MM.1S (cell line): ENCODE results near the gene CHST11.

Source experiments
- DNase-seq: peaks from one replicate; pipeline ENCODE4 v3.0.0-alpha.2; 2015
- H2AFZ ChIP-seq: fragments of 300-600 bp; sonication (generic); 2 replicates; pipeline ENCODE4 v1.6.0; 2016; ENCODE audit warnings: antibody characterized with exemption, low read length
- H3F3A ChIP-seq: fragments of 300-600 bp; sonication (generic); 2 replicates; pipeline ENCODE4 v1.6.1; 2016; ENCODE audit warnings: mild to moderate bottlenecking, antibody characterized with exemption, low read length, moderate library complexity, mixed read lengths; ENCODE audit not compliant: insufficient read depth
- H3K27ac ChIP-seq: fragments of 300-600 bp; sonication (generic); 2 replicates; pipeline ENCODE4 v1.5.1; 2016; ENCODE audit warnings: mild to moderate bottlenecking, low read length
- H3K27me3 ChIP-seq: fragments of 300-600 bp; sonication (generic); replicated peaks from 2 replicates; pipeline ENCODE4 v1.6.0; 2016; ENCODE audit warnings: low read length; ENCODE audit not compliant: insufficient read depth
- H3K36me3 ChIP-seq: fragments of 300-600 bp; sonication (generic); replicated peaks from 2 replicates; pipeline ENCODE4 v1.6.1; 2016; ENCODE audit warnings: mild to moderate bottlenecking, low read length, mixed read lengths; ENCODE audit not compliant: insufficient read depth
- H3K4me1 ChIP-seq: fragments of 300-600 bp; sonication (generic); 2 replicates; pipeline ENCODE4 v1.6.1; 2016; ENCODE audit warnings: low read length, mixed read lengths
- H3K4me2 ChIP-seq: fragments of 300-600 bp; sonication (generic); 2 replicates; pipeline ENCODE4 v1.6.0; 2016; ENCODE audit warnings: low read depth, low read length
- H3K4me3 ChIP-seq: fragments of 300-600 bp; sonication (generic); 2 replicates; pipeline ENCODE4 v1.5.1; 2016; ENCODE audit warnings: low read length, mixed read lengths
- H3K79me2 ChIP-seq: fragments of 300-600 bp; sonication (generic); 2 replicates; pipeline ENCODE4 v1.6.1; 2016; ENCODE audit warnings: mixed run types, low read length, mixed read lengths
- H3K9ac ChIP-seq: fragments of 300-600 bp; sonication (generic); 2 replicates; pipeline ENCODE4 v1.6.1; 2016; ENCODE audit warnings: low read length, mixed read lengths
- H3K9me2 ChIP-seq: fragments of 300-600 bp; sonication (generic); replicated peaks from 2 replicates; pipeline ENCODE4 v1.6.1; 2016; ENCODE audit warnings: mild to moderate bottlenecking, low read length, mixed read lengths; ENCODE audit not compliant: insufficient read depth
- H3K9me3 ChIP-seq: fragments of 300-600 bp; sonication (generic); replicated peaks from 2 replicates; pipeline ENCODE4 v1.6.1; 2016; ENCODE audit warnings: mild to moderate bottlenecking, low read length, mixed read lengths; ENCODE audit not compliant: insufficient read depth
- H4K20me1 ChIP-seq: fragments of 300-600 bp; sonication (generic); 2 replicates; pipeline ENCODE4 v1.6.1; 2016; ENCODE audit warnings: mild to moderate bottlenecking, low read length, moderate library complexity, mixed read lengths; ENCODE audit not compliant: insufficient read depth
- EZH2 ChIP-seq: fragments of 300-600 bp; sonication (generic); optimal IDR thresholded peaks from 2 replicates; pipeline ENCODE3; 2017; ENCODE audit warnings: low read depth, mild to moderate bottlenecking, antibody characterized with exemption, low read length, mixed read lengths
- EZH2phosphoT487 ChIP-seq: fragments of 300-600 bp; sonication (generic); IDR thresholded peaks from 2 replicates; pipeline ENCODE4 v1.6.1; 2018; ENCODE audit warnings: antibody characterized with exemption, low read length
- TF ChIP-seq, protein P1 (sequence below): fragments of 300-600 bp; sonication (generic); IDR thresholded peaks from 2 replicates; pipeline ENCODE4 v1.5.1; 2016; ENCODE audit warnings: antibody characterized with exemption, low read length, mixed read lengths

Gene CHST11

GRCh38 chr12:104494793-104495158 is 38.0 kb downstream of the CHST11 start:
- Histone ChIP-seq H3K27me3 (no peaks in the 10 kb centered on the region), H3K36me3 (no peaks in the 10 kb centered on the region; the same call in 1 of the 2 replicates), H3K9me2 (no peaks in the 10 kb centered on the region), H4K20me1 (no peaks in the 10 kb centered on the region), H3K4me1 (peaks cover 15% of the 10 kb centered on the region), H3K27ac (peak overlapping the region; percentile 36; the same call in 1 of the 2 replicates), H3K4me2 (peak overlapping the region; percentile 86), H3K4me3 (peak overlapping the region; percentile 46), H3K9me3 (no peaks in the 10 kb centered on the region), H3F3A (0 out of 2 replicates have a peak, but pooled peaks cover 12% of the 10 kb centered on the region), H2AFZ (peak overlapping the region; percentile 32), H3K9ac (peak overlapping the region; percentile 12; the same call in 1 of the 2 replicates), H3K79me2 (peaks cover 74% of the 10 kb centered on the region)
- peak; percentile 61 for DNase-seq
- TF ChIP-seq EZH2, result no peak
- no peak for TF ChIP-seq EZH2phosphoT487
- TF ChIP-seq, protein P1, sequence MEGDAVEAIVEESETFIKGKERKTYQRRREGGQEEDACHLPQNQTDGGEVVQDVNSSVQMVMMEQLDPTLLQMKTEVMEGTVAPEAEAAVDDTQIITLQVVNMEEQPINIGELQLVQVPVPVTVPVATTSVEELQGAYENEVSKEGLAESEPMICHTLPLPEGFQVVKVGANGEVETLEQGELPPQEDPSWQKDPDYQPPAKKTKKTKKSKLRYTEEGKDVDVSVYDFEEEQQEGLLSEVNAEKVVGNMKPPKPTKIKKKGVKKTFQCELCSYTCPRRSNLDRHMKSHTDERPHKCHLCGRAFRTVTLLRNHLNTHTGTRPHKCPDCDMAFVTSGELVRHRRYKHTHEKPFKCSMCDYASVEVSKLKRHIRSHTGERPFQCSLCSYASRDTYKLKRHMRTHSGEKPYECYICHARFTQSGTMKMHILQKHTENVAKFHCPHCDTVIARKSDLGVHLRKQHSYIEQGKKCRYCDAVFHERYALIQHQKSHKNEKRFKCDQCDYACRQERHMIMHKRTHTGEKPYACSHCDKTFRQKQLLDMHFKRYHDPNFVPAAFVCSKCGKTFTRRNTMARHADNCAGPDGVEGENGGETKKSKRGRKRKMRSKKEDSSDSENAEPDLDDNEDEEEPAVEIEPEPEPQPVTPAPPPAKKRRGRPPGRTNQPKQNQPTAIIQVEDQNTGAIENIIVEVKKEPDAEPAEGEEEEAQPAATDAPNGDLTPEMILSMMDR, result no peak

- peaks cover 65% of the 10 kb centered on the region for H3K79me2 ChIP-seq
- no peak overlapping the region for H3K4me3 ChIP-seq
- no peaks in the 10 kb centered on the region for H3K27me3 ChIP-seq
- H3K4me1 ChIP-seq, result peaks cover 15% of the 10 kb centered on the region
- H4K20me1 ChIP-seq, result no peaks in the 10 kb centered on the region
- H3K4me2 ChIP-seq, result peak overlapping the region; percentile 86; the same call in 1 of the 2 replicates
- H3K27ac ChIP-seq, result no peak overlapping the region
- H3K36me3 ChIP-seq, result no peaks in the 10 kb centered on the region; the same call in 1 of the 2 replicates
- TF ChIP-seq EZH2phosphoT487 (no peak), EZH2 (no peak)
- TF ChIP-seq, protein P1, result no peak
- no peaks in the 10 kb centered on the region for H3K9me3 ChIP-seq
- H3K9ac ChIP-seq, result no peak overlapping the region
- 0 out of 2 replicates have a peak, but pooled peaks cover 12% of the 10 kb centered on the region for H3F3A ChIP-seq
- DNase-seq, result no peak
- no peak overlapping the region for H2AFZ ChIP-seq
- H3K9me2 ChIP-seq, result no peaks in the 10 kb centered on the region
Observed at GRCh38 chr12:104495786-104496185, 39.0 kb downstream of the CHST11 start.

GRCh38 chr12:104496336-104496735 is 39.6 kb downstream of the CHST11 start:
- no peaks in the 10 kb centered on the region; the same call in 1 of the 2 replicates for H3K36me3 ChIP-seq
- H3K4me3 ChIP-seq, result no peak overlapping the region
- no peak overlapping the region for H3K27ac ChIP-seq
- H3K9ac ChIP-seq, result no peak overlapping the region
- H3K4me2 ChIP-seq, result no peak overlapping the region
- TF ChIP-seq, protein P1, result no peak
- no peak for TF ChIP-seq EZH2phosphoT487
- TF ChIP-seq EZH2, result no peak
- DNase-seq, result no peak
- peaks cover 15% of the 10 kb centered on the region for H3K4me1 ChIP-seq
- no peaks in the 10 kb centered on the region for H4K20me1 ChIP-seq
- no peak overlapping the region for H2AFZ ChIP-seq
- H3K79me2 ChIP-seq, result peaks cover 68% of the 10 kb centered on the region
- no peaks in the 10 kb centered on the region for H3K9me3 ChIP-seq
- H3K27me3 ChIP-seq, result no peaks in the 10 kb centered on the region
- 0 out of 2 replicates have a peak, but pooled peaks cover 12% of the 10 kb centered on the region for H3F3A ChIP-seq
- no peaks in the 10 kb centered on the region for H3K9me2 ChIP-seq
